Measurements from ENCODE around the gene NDUFAF4. TPM values are rescaled to one million over a fixed set of nuclear protein-coding genes. Genes with fewer than 3 reads are reported as not detected.

Gene NDUFAF4
- total and polyA plus RNA-seq, 2 of the 8 experiments (the other 6 are each of a cell fraction or from before 2014, with no cell fraction given): 21.9 to 84.4 TPM

- Histone ChIP-seq H2BK120ac (replicated peaks; ENCODE audit: low read depth, low read length) (no peak overlapping the region), H3K27ac (ENCODE audit: low read depth, low read length) (peak overlapping the region; percentile 63), H4K5ac (ENCODE audit: insufficient read length, low read depth, low read length) (peak overlapping the region; percentile 73), H4K91ac (replicated peaks; ENCODE audit: insufficient read length, low read length) (no peak overlapping the region), H3K23me2 (ENCODE audit: low read depth, low read length) (no peaks in the 10 kb centered on the region), H4K20me1 (replicated peaks in 1 of 2; ENCODE audit: control insufficient read depth in 1 of 2, insufficient read depth in 2 of 2, low read length in 2 of 2) (peaks cover 2 to 5% of the 10 kb centered on the region in 2 experiments), H2AK5ac (ENCODE audit: low read depth, low read length) (no peak overlapping the region), H3K79me1 (ENCODE audit: low read depth, low read length) (no peaks in the 10 kb centered on the region), H3K4me3 (ENCODE audit: extremely low read depth in 1 of 4, insufficient read depth in 2 of 4, low read depth in 3 of 4, low read length in 4 of 4) (peak overlapping the region; percentile 80 to 89 (median 88)), H3K9ac (replicated peaks in 1 of 4; ENCODE audit: extremely low read depth in 1 of 4, low read depth in 3 of 4, low read length in 3 of 4) (peak overlapping the region in 3 of 4 experiments; percentile 46 to 61 (median 57); a peak in 5 of 7 replicates), H3K4ac (replicated peaks; ENCODE audit: insufficient read length, low read depth, low read length) (no peak overlapping the region), H3K79me2 (ENCODE audit: control insufficient read depth in 1 of 2, insufficient read depth in 2 of 2, low read length in 2 of 2) (peaks cover 3 to 37% of the 10 kb centered on the region in 2 experiments; a peak in 3 of 4 replicates), H2BK5ac (ENCODE audit: low read depth, low read length) (peak overlapping the region; percentile 73; the same call in 1 of the 2 replicates), H3K14ac (ENCODE audit: insufficient read length) (no peak overlapping the region), H3K36me3 (ENCODE audit: control insufficient read depth in 2 of 4, insufficient read depth in 4 of 4, low read length in 3 of 4) (peaks cover 0 to 26% (median 6%) of the 10 kb centered on the region in 4 experiments; a peak in 6 of 8 replicates), H2BK12ac (ENCODE audit: low read depth, low read length) (no peak overlapping the region; the same call in 1 of the 2 replicates), H2AFZ (ENCODE audit: low read length) (peak overlapping the region; percentile 94), H3K4me2 (ENCODE audit: insufficient read depth in 1 of 2, low read depth in 2 of 2, low read length in 2 of 2) (peak overlapping the region; percentile 56 to 77), H3K4me1 (replicated peaks in 1 of 4; ENCODE audit: control insufficient read depth in 3 of 4, insufficient read depth in 4 of 4, low read length in 3 of 4) (peaks cover 0 to 2% (median 0%) of the 10 kb centered on the region in 4 experiments; a peak in 1 of 7 replicates), H3K18ac (ENCODE audit: extremely low read depth, low read length) (peak overlapping the region; percentile 72), H2BK20ac (ENCODE audit: low read length) (no peak overlapping the region), H3K27me3 (replicated peaks in 1 of 4; ENCODE audit: control insufficient read depth in 3 of 4, extremely low read depth in 1 of 4, insufficient read depth in 3 of 4, low read length in 3 of 4) (no peaks in the 10 kb centered on the region), H3K23ac (ENCODE audit: insufficient read length) (no peak overlapping the region), H2BK15ac (ENCODE audit: low read length) (no peak overlapping the region), H3K56ac (replicated peaks; ENCODE audit: insufficient read length, low read depth, low read length) (no peak overlapping the region), H3K9me3 (ENCODE audit: insufficient read depth in 2 of 2, low read depth in 1 of 2, low read length in 1 of 2) (no peaks in the 10 kb centered on the region), H4K8ac (ENCODE audit: extremely low read depth, insufficient read depth, low read length) (no peak overlapping the region)
- WGBS, 2 experiments (ENCODE audit: extremely low coverage in 1 of 2, insufficient coverage in 1 of 2, insufficient read length in 1 of 2, insufficient replicate concordance in 2 of 2, low coverage in 1 of 2, low lambda C conversion rate in 2 of 2, missing lambda C conversion rate in 1 of 2): 5% methylated on average over 10 of the region's 10 CpGs; no CpG with 5 or more reads in 1 of the 2 experiments
- ChIA-PET POLR2A (ENCODE audit: partially characterized antibody) (interaction anchor here (0.7 to 2.2 kb wide), 9 partner anchors 8 to 166 kb away, joined by 3 to 17 read pairs (median 3); partner anchors contain the start of gene GPR63), CTCF (ENCODE audit: partially characterized antibody) (interaction anchor here (0.6 to 5.3 kb wide), 24 partner anchors 9 to 346 kb away, joined by 3 to 117 read pairs (median 5); partner anchors contain the start of gene KLHL32)
- no peak for DNase-seq (ENCODE audit: low read depth in 1 of 2, low spot score in 2 of 2)
- peak; percentile 89 for TF ChIP-seq MAFK (IDR thresholded peaks at IDR 0.05; ENCODE audit: low read depth, low read length)
- TF ChIP-seq ATF2 (IDR thresholded peaks at IDR 0.05; ENCODE audit: low read length): no peak
- TF ChIP-seq BACH1 (IDR thresholded peaks at IDR 0.05; ENCODE audit: low read length): peak; percentile 91
- no peak for FAIRE-seq
Measured at GRCh38 chr6:96898241-96898851, 655 bp upstream of the NDUFAF4 start.

Data from H1 (cell line).